Activated gamma-delta T cell treated with Interleukin-2 at 50 U/mL for 16 hours (primary cell): Measurements from ENCODE around the gene CLEC18B.
"Not testable (repeated sequence)": the region's sequence is repeated elsewhere in the genome, so short reads cannot be mapped to it uniquely, and the experiment has no call there.

ENCODE experiments used
- DNase-seq: peaks from one replicate; pipeline ENCODE4 v3.0.0-alpha.2; 2020

The CLEC18B gene

GRCh38 chr16:74443624-74444346 lies 22.5 kb upstream of the CLEC18B start:
- not testable (repeated sequence) for DNase-seq

GRCh38 chr16:74439685-74440084 lies 18.4 kb upstream of the CLEC18B start:
- no peak for DNase-seq

- DNase-seq = no peak
Observed at GRCh38 chr16:74438492-74438979, 17.3 kb upstream of the CLEC18B start.

- no peak for DNase-seq
Observed at GRCh38 chr16:74431516-74431915, 10.2 kb upstream of the CLEC18B start.

- peak; percentile 47 for DNase-seq
Observed at GRCh38 chr16:74430036-74430712, 8.9 kb upstream of the CLEC18B start.

GRCh38 chr16:74428493-74428892 lies 7.2 kb upstream of the CLEC18B start:
- DNase-seq = not testable (repeated sequence)

GRCh38 chr16:74425751-74426150 lies 4.5 kb upstream of the CLEC18B start:
- not testable (repeated sequence) for DNase-seq

- not testable (repeated sequence) for DNase-seq
Observed at GRCh38 chr16:74423721-74424120, 2.4 kb upstream of the CLEC18B start.

- DNase-seq = not testable (repeated sequence)
Observed at GRCh38 chr16:74422086-74422485, 808 bp upstream of the CLEC18B start.

- DNase-seq = not testable (repeated sequence)
Observed at GRCh38 chr16:74421482-74421785, 156 bp upstream of the CLEC18B start.

- DNase-seq = not testable (repeated sequence)
Observed at GRCh38 chr16:74419811-74420210, 1.5 kb downstream of the CLEC18B start.

- DNase-seq = not testable (repeated sequence)
Observed at GRCh38 chr16:74417897-74418296, 3.4 kb downstream of the CLEC18B start.

- DNase-seq = not testable (repeated sequence)
Observed at GRCh38 chr16:74413920-74414319, 7.4 kb downstream of the CLEC18B start.

- DNase-seq = not testable (repeated sequence)
Observed at GRCh38 chr16:74413485-74413884, 7.8 kb downstream of the CLEC18B start.

- not testable (repeated sequence) for DNase-seq
Observed at GRCh38 chr16:74412775-74413390, 8.4 kb downstream of the CLEC18B start.

GRCh38 chr16:74412138-74412774 lies 9.0 kb downstream of the CLEC18B start:
- DNase-seq = not testable (repeated sequence)

- not testable (repeated sequence) for DNase-seq
Observed at GRCh38 chr16:74410981-74411380, 10.3 kb downstream of the CLEC18B start.

- not testable (repeated sequence) for DNase-seq
Observed at GRCh38 chr16:74410057-74410957, 11.0 kb downstream of the CLEC18B start.

GRCh38 chr16:74409185-74409981 lies 11.9 kb downstream of the CLEC18B start:
- DNase-seq = not testable (repeated sequence)

GRCh38 chr16:74407362-74407705 lies 13.9 kb downstream of the CLEC18B start:
- not testable (repeated sequence) for DNase-seq

- DNase-seq = not testable (repeated sequence)
Observed at GRCh38 chr16:74406600-74407361, 14.5 kb downstream of the CLEC18B start.
